Measurements from ENCODE around the gene ZDHHC11B.
A peak's percentile ranks its signal among the peaks of the same experiment; 100 is the strongest.

The ZDHHC11B gene

GRCh38 chr5:671459-672328 is 112.8 kb downstream of the ZDHHC11B start:
- peak; percentile 87 for DNase-seq

DNA sequence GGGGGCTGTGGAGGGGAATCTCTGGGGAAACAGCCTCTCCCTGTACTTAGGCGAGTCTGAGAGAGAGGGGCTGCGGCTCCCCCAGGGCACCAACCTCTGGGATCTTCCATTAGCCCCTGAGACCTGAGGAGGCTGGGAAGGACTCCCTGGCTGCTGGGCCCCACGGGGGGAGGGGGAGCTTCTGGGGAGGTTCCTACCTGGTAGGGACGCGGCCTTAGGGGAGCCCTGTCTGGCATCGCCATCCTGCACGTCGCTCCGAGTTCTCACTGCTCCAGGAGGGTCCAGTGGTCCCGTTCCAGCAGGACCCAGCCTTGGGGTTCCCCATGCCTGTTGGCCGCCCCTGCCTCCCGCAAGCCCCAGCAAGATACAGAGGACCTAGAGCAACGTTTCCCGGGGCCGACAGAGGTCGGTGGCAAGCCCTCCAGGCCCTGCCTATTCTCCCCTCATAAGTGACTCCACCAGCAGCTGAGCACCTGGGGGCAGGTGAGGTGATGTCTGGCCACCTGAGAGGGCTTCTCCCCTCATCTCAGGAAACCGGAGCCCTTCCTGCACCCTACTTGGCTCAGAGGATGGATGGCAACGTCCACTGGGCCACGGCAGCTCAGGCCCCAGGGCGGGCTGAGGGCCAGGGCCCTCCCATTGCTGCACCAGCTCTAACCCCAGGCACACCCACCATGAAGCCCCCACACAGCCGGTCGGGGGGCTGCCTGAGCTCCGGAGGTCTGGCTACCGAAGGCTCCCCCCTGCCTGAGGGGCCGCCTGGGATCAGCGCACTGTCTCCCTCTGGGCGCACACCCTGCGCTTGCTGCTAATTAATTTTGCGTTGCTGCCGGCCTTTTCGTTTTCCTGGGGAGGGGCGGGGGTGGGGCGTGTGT is 113.9 kb downstream of the ZDHHC11B start:
- no peak for DNase-seq

DNA sequence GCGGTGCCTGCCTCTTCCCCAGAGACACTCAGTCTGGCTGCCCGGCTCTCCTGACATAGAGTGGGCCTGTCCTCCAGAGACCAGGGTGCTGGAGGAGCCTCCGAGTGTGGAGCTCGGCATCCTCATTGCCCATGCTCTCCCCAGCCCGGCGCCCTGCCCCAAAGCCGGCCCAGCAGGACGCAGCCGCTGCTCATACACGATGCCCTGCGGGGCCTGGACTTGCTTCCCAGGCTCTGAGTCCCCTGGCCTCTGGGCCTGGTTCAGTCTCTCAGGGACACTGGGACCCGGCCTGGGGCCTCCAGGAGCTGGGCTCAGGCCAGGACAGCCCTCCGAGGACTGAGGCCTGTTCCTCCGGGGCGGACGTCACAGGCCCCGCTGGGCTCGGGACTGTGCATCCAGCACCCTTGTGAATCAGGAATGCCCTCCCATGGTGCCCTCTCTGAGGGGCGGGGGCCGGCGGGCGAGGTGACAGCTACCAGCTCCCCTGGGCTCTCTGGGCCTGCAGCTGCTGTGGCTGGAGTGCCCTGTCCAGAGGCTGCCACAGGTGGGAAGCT is 114.6 kb downstream of the ZDHHC11B start:
- DNase-seq, result no peak

DNA sequence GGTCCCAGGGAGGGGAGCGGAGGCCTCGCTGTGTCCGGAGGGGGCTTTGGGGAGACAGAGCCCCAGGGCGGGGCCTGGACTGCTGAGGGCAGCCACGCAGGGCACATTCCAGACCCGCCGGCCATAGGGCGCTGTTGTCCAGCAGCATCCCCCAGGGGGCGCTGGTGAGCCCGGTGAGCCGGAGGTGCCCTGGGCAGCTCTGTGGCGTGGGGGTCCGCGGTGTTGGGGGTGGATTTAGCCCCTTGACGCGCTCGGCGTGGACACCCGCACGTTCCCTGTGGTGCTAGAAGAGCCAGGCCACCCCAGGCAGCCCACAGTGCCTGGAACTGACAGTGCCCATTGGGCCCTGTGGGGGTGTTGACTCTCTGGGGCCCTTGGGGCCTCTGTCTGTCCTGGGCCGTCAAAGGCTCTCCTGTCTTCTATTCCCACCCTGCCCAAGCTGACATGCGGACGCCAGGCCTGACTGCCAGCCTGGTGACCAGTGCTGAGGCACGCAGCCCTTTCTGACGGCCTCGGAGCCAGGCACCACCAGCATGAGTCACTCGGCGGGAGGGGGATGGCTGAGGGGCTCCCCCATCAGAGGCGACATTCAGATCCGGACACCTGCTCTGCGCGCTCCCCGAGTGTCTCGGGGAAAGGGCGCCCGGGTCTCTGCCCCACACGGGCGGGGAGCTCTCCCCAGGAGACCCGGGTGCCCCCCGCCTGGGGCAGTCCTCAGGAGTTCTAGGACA is 115.3 kb downstream of the ZDHHC11B start:
- DNase-seq, result peak; percentile 71

DNA sequence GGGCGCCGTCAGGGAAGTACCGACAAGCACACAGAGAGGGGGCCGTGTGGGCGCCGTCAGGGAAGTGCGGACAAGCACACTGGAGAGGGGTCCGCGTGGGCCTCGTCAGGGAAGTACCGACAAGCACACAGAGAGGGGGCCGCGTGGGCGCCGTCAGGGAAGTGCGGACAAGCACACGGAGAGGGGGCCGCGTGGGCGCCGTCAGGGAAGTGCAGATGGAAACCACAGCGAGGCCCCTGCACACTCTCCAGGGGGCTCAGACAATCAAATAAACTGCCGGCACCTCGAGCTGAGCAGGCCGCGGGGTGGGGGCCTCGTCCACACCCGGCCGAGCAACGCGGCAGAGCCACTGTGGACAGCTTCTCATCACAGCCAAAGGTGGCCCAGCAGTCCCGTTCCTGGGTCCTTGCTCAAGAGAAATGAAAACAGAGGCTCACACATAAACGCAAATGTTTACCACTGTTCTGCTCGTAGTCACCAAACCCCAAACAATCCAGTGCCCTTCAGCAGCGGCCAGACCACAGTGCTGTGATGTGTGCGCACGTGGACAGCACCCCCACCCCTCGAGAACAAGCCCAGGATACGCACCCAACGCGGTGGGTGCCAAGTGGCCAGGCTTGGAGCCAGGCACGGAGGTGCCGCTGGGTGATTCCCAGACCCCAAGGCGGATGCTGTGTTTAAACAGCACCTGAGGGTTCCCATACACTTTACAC is 116.1 kb downstream of the ZDHHC11B start:
- DNase-seq, result no peak

DNA sequence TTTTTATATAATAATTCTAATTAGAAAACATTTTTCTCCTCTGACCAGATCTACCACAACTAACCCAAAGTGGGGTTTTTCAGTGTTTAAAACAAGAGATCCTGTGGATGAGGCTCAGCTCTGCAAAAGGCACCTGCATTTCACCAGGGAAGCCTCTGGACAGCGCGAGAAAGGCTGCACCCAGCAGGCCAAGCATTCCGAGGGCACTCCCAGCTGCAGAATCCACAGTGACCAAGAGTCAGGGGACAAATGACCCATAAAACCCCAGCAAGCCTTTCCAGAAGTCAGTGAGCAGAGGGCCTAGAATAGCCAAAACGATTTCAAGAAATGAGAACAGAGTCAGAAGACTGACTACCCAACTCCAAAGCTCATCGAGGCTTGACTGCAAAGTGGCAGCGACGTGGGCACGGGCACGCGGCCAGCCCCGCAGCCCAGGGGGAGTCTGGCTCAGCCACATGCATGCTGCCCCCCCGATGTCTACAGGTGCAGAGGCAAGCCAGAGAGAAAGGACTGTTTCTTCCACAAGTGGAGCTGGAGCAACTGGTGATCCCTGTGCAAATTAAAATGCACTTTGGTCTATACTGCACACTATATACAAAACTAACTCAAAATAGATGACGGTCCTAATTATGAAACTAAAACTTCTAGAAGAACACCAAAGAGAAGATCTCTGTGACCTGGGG is 117.6 kb downstream of the ZDHHC11B start:
- DNase-seq, result no peak

- no peak for DNase-seq
These were observed 118.4 kb downstream of the ZDHHC11B start for GRCh38 chr5:665956-666711.

DNA sequence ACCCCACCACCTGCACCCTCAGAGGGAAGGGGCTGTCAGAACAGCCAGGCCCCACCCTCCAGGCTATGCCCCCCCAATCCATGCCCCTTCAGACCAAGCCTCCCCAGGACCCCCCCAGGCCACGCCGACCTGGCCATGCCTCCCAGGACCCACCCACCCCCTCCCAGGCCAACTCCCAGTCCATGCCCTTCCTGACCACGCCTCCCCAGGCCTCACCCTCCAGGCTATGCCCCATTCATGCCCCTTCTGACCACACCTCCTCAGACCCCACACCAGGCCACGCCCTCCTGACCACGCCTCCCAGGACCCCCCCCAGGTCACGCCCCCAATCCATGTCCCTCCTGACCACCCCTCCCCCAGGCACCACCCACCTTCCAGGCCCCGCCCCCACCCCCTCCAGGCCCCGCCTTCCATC is 119.0 kb downstream of the ZDHHC11B start:
- DNase-seq, result no peak

GRCh38 chr5:664994-665360 is 119.6 kb downstream of the ZDHHC11B start:
- DNase-seq, result no peak

GRCh38 chr5:664343-664993 is 120.1 kb downstream of the ZDHHC11B start:
- no peak for DNase-seq

DNA sequence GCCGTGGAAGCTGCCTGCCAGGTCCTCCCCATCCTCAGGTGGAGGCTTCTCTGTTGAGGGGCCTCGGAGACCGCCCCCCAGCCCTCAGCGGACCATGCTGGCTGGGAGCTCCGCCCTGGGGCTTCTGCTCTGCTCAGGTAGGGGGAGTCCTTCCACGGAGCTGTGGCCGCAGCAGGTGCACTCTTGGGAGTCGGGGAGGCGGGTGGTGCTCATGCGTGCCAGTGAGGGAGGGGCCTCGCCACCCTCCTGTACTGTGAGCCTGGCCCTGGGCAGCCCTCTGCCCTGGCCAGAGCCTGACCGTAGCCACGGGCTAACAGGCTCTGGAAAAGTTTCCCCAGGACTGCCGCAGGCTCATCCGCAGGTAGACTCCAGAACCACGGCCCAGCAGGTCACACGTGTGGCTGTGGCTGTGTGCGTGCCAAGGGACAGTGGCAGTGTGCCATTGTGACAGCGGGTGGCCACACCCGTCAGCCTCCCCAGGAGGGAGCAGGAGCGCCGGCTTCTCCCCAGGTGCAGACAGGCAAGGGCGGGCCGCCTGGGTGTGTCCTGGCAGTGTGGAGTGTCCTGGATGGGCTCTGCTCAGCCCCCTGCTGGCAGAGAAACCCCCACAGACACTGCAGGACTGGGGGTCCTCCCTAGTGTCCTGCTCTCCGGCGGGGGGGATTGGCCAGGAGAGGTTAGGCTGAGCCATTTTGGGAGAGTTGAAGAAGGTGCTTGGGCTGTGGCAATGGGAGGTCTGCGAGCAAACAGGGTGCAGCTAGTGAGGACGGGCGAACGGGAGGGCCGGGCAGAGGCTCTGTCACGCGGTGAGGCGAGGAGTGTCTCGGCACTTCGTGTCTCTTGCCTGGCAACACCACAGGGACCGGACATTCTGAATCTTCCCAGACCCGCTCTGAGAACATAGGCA is 120.8 kb downstream of the ZDHHC11B start:
- DNase-seq, result no peak

DNA sequence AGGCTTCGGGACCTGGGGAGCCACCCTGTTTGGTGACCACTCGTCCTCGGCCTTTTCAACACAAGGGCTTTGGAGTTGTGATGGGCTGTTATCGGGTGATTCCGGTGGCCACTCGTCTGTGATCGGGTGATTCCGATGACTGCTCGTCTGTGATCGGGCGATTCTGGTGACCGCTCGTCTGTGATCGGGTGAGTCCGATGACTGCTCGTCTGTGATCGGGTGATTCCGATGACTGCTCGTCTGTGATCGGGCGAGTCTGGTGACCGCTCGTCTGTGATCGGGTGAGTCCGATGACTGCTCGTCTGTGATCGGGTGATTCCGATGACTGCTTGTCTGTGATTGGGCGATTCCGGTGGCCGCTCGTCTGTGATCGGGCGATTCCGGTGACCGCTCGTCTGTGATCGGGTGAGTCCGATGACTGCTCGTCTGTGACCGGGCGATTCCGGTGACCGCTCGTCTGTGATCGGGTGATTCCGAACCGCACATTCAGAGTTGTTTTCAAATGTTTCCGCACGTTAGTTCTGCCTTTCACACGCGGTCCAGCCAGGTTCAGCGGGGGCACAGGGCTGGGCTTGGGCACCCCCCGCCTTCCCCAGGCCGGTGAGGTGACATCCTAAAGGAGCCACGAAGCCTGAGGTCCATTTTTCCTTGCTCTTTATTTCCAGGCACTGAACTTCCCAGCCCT is 121.6 kb downstream of the ZDHHC11B start:
- no peak for DNase-seq

- no peak for DNase-seq
These were observed 122.4 kb downstream of the ZDHHC11B start for GRCh38 chr5:661891-662750.

DNA sequence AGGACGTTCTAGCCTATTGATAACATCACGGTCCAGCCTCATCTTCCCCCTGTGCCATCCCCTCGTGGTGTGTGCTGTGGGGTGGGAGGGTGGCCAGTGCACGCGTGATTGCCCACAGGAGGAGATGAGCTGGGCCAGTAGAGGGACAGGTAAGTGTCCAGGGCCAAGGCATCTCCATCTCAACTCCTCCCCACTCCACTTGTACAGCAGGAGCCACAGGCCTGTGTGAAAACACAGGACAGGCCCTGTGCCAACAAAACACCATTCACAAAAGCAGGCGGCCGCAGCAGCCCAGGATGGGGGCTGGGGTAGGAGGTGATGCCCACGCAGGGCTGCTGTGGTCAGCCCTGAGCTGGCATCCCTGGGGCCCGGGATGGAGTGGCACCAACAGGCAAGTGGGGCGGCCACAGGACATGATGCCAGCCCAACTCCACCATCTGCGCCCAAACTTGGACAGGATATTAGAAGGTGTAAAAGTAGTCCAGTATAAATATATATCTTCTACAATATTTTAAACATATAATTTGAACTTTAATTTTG is 124.0 kb downstream of the ZDHHC11B start:
- no peak for DNase-seq
